Activated CD8-positive, alpha-beta memory T cell treated with anti-CD3 and anti-CD28 coated beads for 36 hours (primary cell): ENCODE results near the gene LIPM. TPM values are rescaled to one million over a fixed set of nuclear protein-coding genes. Genes with fewer than 3 reads are reported as not detected.
"Not testable (repeated sequence)": the region's sequence is repeated elsewhere in the genome, so short reads cannot be mapped to it uniquely, and the experiment has no call there.

Experiments used
- CTCF ChIA-PET: fragments of 350-600 bp; sonication (Branson Sonifier 250); formaldehyde crosslinking; loops from one replicate; lab custom pipeline; 2021; ENCODE audit warnings: antibody characterized with exemption; lab: Charles Lee
- POLR2A ChIA-PET: fragments of 350-600 bp; sonication (Branson Sonifier 250); formaldehyde crosslinking; loops from one replicate; lab custom pipeline; 2021; ENCODE audit warnings: antibody characterized with exemption; lab: Charles Lee
- total RNA-seq, 2 experiments: library from RNA; stranded (reverse); gene quantifications; one replicate each; pipeline ENCODE4 v1.2.3, GENCODE V29; 2021

LIPM gene
- total RNA-seq, 2 experiments from 2014 or later, result not detected

DNA sequence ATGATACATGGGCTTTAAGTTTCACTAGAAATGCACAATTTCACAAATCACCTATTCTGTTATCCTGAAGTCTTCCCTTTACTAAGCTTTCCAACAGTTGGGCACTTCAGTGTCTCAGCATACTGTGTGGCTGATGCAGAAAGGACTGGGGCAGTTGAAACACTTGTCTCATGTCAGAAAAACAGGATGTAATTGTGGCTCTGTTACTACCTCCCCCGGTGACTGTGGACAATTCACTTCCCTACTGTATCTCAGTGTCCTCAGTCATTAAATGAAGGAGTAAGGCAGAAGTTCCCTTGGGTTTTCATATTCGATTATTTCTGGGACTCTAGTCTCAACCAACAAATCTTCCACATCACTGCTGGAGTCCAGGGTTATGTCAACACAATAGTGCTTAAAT, 31.2 kb downstream of the LIPM start:
- CTCF ChIA-PET, result interaction anchor here (1.4 to 2.0 kb wide), 2 partner anchors 46 to 99 kb away, joined by 3 to 6 read pairs; partner anchors contain the start of gene STAMBPL1

DNA sequence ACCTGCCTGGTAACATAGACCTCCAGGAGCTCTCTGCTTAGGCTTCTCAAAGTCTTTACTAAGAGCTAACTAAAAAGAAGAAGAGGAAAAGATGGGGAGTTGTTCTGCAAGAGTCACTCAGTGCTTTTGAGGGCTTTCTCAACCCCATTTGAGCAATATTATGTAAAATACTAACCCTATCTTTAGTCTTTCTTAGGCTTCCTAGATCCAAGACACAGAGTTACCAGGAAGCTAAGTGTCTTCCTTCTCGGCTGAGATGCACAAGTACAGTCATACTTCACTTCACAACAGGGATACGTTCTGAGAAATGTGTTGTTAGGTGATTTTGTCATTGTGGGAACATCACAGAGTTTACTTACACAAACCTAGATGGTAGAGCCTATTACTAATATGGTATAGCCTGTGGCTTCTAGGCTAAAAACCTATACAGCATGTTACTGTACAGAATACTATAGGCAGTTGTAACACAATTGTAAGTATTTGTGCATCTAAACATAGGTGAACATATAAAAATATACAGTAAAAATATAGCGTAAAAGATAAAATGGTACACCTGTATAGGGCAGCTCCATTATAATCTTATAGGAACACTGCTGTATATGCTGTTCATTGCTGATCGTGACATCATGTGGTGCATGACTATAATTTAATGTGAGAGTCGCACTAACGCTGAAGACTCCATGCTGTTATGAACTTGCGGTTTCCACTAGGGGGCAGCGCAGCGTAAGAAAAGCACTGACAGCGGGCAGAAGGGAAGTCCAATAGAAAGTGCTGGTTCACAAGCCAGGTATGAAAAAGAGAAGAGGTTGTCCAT, 32.8 kb downstream of the LIPM start:
- CTCF ChIA-PET, result interaction anchor here (0.6 to 2.7 kb wide), 25 partner anchors 9 to 252 kb away, joined by 3 to 14 read pairs (median 4); partner anchors contain the start of genes RNLS and STAMBPL1
- POLR2A ChIA-PET, result no interaction called here

More for the DNA sequence above, 31.2 kb downstream of the LIPM start:
- POLR2A ChIA-PET, result no interaction called here

DNA sequence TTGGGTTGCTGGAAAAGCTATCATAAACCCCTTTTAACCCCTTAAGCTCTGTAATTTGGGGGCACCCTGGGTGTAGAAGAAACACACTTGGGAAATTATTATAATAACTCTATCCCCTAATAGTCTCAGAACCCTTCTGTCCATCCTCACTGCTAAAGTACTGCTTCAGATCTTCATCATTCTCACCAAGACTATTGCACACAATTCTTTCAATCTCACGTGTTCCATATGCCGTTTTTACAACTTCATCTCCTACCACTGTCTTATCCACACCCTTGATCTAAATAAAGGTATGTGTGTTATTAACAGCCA, 33.3 kb downstream of the LIPM start:
- POLR2A ChIA-PET, result no interaction called here
- CTCF ChIA-PET, result interaction anchor here (0.6 to 2.7 kb wide), 20 partner anchors 9 to 253 kb away, joined by 3 to 14 read pairs (median 4); partner anchors contain the start of gene RNLS

DNA sequence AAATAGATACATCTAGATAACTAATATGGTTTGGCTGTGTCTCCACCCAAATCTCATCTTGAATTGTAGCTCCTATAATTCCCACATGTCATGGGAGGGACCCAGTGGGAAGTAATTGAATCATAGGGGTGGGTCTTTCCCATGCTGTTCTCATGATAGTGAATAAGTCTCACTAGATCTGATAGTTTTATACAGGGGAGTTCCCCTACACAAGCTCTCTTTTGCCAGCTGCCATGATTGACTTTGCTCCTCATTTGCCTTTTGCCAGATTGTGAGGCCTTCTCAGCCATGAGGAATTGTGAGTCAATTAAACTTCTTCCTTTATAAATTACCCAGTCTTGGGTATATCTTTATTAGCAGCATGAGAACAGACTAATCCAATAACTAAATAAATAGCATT, 35.1 kb downstream of the LIPM start:
- POLR2A ChIA-PET, result not testable (repeated sequence)
- CTCF ChIA-PET, result interaction anchor here (0.8 to 2.2 kb wide), 3 partner anchors 11 to 97 kb away, joined by 3 to 7 read pairs (median 5); no protein-coding TSS in a partner anchor

DNA sequence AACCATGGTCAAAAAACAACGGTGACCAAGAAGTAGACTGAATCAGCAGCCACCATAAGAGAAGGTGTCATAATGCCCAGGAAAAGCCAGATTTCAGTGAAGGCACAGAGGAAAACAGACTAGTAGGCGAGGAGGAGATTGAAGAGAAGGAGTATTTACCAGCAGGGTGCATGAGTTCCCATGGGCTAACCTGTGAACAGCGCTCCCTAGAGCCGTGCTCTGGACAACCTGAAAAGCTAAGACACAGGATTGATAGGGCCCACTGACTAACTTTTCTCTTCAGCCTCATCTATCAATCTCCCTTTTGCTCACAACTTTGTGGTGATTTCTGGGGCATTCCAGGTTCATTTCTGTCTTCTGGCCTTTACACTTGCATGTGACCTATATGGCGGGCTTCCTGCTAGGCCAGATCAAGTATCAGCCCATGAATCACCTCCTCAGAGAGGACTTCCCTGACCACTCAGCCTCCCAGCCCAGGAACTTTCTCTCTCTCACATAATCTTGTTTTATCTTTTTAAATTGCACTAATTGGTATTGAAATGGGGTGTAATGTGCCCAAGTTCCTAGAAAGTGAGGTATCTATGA, 36.3 kb downstream of the LIPM start:
- CTCF ChIA-PET, result interaction anchor here (2.0 kb wide), 1 partner anchor 94 kb away, joined by 6 read pairs; no protein-coding TSS in a partner anchor
- POLR2A ChIA-PET, result no interaction called here

DNA sequence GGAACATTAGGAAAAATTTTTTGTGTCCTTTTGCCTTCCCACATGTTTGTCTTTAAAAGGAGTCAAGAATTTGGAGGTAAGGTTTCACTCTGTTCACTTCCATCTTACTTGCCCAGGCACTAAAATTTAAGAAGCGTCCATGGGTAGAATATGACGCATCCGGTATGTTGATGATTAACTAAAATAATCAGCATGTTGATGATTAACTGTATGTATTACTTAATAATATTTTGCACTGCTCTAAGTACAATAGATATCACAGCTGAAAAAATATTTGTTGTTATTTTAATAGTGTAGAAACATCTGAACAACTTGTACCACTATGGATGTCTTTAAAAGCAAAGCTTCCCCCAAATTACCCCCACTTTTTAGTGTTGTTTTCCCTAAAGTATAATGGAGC, 37.6 kb downstream of the LIPM start:
- POLR2A ChIA-PET, result no interaction called here

DNA sequence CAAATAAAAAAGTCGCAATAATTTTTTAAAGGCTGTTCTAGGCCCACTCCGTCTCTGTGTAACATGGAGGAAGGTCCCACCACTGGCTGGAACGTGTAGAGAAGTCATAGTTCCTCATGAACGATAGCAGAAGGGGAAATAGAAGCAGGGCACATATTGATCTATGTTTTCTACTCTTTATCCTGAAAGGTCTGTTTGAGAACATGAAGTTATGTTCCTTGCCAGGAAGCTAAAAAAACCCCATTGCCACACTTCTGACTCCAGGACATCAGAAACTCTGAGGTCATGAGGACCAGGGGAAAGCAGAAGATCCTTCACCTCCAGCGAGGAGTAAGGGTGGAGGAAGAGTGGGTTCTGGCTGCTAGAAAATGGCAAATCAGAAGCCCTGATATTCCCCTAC, 38.4 kb downstream of the LIPM start:
- ChIA-PET POLR2A (no interaction called here), CTCF (interaction anchor here (2.0 kb wide), 1 partner anchor 92 kb away, joined by 6 read pairs; no protein-coding TSS in a partner anchor)

More for the DNA sequence above, 37.6 kb downstream of the LIPM start:
- CTCF ChIA-PET, result interaction anchor here (2.0 kb wide), 1 partner anchor 92 kb away, joined by 6 read pairs; no protein-coding TSS in a partner anchor

DNA sequence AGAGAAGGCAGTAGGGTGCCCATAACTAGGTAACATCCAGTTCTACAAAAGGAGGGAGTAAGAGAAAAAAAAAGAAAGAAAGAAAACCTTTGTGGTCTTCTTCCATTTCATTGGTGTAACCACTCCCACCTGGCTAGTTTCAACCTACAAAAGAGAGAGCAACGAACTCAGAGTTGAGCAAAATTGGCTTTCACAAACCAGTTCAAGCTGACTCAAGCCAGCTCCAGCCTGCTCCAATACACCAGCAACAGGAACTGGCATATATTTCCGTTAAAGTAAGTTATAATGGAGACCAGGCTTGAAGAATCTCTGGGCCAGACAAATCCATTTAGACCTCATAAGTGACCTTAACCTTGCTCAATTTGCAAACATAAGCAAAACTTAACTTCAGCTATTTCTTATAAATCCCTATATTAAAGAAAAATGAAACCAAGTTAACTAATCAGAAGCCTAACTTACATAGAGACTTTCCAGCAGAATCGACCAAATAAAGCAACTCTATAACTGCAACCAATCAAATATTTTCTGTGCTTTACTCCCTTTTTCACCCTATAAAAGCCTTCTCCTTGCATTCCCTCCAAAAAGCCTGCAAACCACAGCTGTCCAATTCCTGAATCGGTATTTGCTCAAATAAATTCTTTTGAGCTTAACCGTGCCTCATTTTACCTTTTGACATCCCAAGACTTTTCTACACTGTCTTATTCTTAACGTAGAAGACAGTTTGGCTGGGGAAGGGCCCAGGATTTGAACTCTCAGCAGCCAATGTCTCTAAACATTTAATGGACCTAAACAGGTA, 39.0 kb downstream of the LIPM start:
- ChIA-PET CTCF (no interaction called here), POLR2A (no interaction called here)

DNA sequence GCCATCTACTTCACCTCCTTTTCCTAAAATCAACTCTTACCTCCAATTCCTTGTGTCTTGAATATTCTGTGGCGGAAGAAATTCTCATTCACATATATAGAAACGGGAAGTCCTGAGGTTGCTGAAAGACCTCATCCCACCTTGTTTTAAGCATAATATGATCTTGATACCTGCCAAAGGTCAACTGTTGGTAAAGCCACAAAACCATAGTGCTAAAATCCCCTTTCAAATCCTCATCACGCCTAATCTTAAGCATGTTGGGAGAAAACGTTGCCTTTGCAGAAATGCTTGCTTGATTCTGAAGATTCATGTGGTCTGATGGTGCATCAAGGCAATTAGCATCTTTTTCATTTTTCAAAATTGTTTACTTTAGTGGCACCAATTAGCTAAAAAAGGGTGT, 40.6 kb downstream of the LIPM start:
- ChIA-PET POLR2A (no interaction called here), CTCF (interaction anchor here (1.2 kb wide), 1 partner anchor 44 kb away, joined by 3 read pairs; no protein-coding TSS in a partner anchor)

DNA sequence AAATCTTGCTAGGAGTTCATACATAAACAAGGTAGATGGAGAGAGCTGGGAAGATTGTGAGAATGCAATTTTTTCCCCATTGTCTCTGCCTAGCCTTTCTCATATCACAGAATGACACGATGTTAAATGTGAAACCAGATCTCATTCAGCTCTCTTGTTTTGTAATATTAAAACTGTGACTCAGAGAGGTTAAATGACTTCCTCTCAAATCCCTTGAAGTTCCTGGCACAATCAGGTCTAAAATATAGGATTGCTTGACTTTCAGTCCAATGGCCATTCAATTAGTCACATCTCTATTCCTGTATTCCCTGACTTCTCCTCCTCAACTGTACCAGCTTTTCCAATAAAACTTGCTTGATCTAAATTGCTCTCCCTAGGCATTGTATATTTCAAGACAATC, 46.0 kb downstream of the LIPM start:
- ChIA-PET CTCF (interaction anchor here (1.4 kb wide), 1 partner anchor 12 kb away, joined by 7 read pairs; no protein-coding TSS in a partner anchor), POLR2A (no interaction called here)

DNA sequence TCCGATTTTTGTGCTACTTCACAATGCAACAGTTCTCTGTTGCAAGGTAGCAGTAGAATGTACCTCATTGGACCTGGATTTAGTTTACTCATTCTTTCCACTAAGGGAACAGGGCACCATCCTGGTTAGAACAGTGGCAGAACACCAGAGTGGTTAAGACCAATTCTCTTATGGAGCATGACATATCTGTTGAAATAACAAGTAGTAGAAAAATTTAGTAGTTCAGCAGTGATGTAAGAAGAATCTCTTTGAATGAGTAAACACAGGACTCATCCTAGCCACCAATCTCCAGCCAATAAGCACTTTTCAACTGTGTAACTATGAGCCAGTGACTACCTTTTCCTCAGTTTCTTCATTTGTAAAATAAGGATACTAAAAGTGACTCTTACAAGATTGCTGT, 46.7 kb downstream of the LIPM start:
- ChIA-PET CTCF (interaction anchor here (1.4 kb wide), 1 partner anchor 13 kb away, joined by 7 read pairs; no protein-coding TSS in a partner anchor), POLR2A (no interaction called here)

DNA sequence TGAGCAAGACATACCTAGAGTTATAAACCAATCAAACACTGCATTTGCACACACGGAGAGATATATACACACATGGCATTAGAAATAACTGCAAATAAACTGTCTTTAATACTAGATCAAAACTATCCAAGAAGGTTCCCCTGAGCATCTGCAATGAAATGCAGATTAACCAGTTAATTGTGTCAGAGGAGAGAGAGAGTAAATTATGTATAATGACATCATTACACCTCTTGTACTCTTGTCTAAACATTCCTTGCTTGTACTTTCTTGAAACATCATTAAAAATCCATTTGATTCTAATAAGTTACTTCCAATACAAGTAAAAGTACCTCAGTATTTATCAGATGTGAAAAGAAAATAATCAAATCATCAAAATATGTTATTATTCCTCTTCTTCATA, 48.2 kb downstream of the LIPM start:
- CTCF ChIA-PET, result no interaction called here
- POLR2A ChIA-PET, result no interaction called here

DNA sequence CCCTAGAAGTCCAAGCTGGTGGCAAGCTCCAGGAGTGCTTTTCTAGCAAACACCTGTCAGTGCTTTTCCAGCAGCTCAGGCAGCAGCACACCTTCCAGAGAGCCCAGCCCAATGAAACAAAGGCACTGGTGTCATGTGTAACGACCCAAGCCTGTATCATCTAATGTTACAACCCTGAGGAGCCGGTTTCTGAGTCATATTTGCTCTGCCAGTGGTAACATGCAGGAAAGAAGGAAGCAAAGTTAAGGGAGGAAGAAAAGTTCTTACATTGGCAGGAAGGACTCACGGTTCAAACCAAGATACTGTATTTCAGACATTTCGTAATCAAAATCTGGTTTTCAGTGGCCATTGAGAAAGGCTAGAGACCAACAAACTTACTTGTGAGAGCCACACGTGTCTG, 49.2 kb downstream of the LIPM start, which contains the start of gene ANKRD22:
Gene ANKRD22 (minus strand): TSS at position 139 of the 400 bp plus-strand sequence. CDS start 237 bp downstream, outside the sequence.
- ChIA-PET POLR2A (no interaction called here), CTCF (no interaction called here)

DNA sequence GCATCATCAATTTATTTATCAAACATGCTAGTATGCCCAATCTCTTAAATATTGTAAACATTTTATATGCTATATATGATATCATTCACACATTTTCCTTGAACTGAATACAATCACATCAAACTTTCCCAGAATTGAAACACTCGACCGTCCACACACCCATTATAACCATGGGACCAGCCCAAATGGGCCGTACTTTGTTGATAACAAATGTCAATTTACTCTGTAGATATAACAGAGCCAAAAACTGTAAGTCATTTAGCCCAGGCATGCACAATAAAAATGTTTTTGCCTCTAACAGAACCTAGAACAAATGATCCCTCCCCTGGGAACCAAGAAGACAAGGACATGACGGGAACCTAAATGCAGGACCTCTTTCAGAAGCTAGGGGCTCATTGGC, 49.8 kb downstream of the LIPM start:
- POLR2A ChIA-PET, result no interaction called here
- CTCF ChIA-PET, result no interaction called here

DNA sequence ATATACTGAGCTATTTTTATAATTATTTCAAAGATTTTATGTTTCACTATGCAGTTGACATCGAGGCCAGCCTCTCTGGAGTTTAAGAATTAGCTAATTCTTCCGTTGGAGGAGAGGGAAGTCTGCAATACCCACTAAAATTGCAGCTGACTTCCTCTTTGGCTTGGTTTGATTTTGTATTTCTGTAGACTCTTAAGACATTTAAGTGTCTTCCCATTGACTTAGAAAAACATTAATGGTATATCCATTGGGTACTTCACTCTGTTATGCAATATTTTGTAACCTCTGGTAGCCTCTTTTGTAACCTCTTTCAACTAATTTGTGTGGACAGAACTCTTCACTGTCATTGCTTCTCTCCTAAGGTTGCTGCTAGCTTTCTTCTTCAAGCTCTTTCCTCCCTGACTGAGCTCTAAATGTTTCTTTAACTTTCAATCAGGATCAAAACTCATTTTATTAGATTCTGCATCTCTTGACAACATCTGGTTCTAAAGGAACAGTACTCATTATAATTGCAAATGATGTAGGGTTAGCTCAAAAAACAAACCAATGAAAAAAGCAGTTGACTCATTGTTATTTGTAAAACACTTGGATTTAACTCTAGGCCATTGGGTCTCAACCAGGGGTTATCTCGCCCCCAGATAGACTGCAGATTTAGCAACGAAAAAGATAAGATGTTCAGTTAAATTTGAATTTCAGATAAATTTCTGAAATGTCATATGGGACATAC, 50.8 kb downstream of the LIPM start:
- ChIA-PET CTCF (interaction anchor here (0.8 kb wide), 1 partner anchor 18 kb away, joined by 3 read pairs; no protein-coding TSS in a partner anchor), POLR2A (no interaction called here)

DNA sequence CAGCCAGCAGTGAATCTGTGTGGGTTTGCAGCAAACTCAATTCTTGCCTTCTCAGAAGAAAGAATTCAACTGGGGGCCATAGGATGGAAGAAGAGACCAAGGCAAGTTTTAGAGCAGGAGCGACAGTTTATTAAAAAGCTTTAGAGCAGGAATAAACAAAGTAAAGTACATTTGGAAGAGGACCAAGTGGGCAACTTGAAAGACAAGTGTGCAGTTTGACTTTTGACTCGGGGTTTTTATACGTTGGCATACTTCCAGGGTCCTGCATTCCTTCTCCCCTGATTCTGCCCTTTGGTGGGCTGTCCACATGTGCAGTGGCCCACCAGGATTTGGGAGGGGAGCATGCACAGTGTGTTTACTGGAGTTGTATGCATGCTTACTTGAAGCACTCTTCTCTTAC, 52.2 kb downstream of the LIPM start:
- POLR2A ChIA-PET, result no interaction called here
- CTCF ChIA-PET, result interaction anchor here (1.1 kb wide), 1 partner anchor 230 kb away, joined by 3 read pairs; no protein-coding TSS in a partner anchor

DNA sequence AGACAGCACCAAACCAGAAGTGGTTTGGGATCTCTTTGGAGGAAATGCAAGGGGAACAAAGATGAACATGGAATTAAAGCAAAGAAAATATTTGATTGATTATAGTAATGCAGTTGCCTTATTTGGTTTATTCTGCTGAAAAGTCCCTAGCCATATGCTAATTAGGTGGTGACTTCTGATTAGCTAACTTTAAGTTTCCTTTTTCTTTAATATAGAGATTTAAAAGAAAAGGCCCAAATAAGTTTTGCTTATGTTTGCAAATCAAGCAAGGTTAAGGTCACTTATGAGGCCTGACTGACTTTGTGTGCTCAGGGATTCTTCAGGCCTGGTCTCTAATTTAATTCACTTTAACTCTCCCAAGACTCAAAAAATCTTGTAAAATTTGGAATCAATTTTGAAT, 55.3 kb downstream of the LIPM start:
- ChIA-PET CTCF (interaction anchor here (1.0 kb wide), 1 partner anchor 22 kb away, joined by 3 read pairs; the partner anchor contains the start of gene STAMBPL1), POLR2A (no interaction called here)

DNA sequence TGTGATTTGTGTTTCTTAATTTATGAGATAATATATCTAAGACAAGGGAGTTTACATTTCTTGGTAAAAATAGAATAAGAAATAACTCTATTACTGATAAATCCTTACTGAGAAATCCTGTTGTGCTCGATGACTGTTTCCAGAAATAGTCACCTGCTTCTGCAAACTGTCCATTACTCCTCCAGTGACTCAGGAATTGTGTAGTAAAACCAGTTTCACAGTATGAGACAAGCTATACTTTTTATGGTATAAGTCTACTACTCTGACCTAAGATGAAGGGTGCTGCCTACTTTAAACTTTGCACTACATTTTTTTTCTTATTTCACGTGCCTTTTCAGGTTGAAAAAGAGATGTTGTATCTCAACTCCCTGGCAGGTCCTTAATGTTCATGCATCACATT, 56.0 kb downstream of the LIPM start:
- POLR2A ChIA-PET, result no interaction called here

More for the DNA sequence above, 56.0 kb downstream of the LIPM start:
- CTCF ChIA-PET, result interaction anchor here (1.0 kb wide), 1 partner anchor 22 kb away, joined by 3 read pairs; the partner anchor contains the start of gene STAMBPL1
